NCI-H2029 treated with DMSO at 0.1 percent for 48 hours (cell line): Measurements from ENCODE around the gene SFXN4.
"Not testable (repeated sequence)": the region's sequence is repeated elsewhere in the genome, so short reads cannot be mapped to it uniquely, and the experiment has no call there.

Source experiments
- DNase-seq: peaks from one replicate; lab custom pipeline; 2025; lab: John Stamatoyannopoulos, UW

SFXN4 gene

GRCh38 chr10:119143657-119144056, 21.9 kb downstream of the SFXN4 start:
- DNase-seq, result no peak

GRCh38 chr10:119140603-119141245, 24.8 kb downstream of the SFXN4 start:
- DNase-seq, result no peak

- DNase-seq, result no peak
Measured at GRCh38 chr10:119139464-119140067, 25.9 kb downstream of the SFXN4 start.

GRCh38 chr10:119138346-119139306, 26.9 kb downstream of the SFXN4 start:
- DNase-seq, result no peak

GRCh38 chr10:119137878-119138277, 27.6 kb downstream of the SFXN4 start:
- not testable (repeated sequence) for DNase-seq

GRCh38 chr10:119136084-119136483, 29.4 kb downstream of the SFXN4 start:
- no peak for DNase-seq

- no peak for DNase-seq
Measured at GRCh38 chr10:119135513-119135881, 30.0 kb downstream of the SFXN4 start.

GRCh38 chr10:119133949-119134348, 31.6 kb downstream of the SFXN4 start:
- no peak for DNase-seq

- DNase-seq, result no peak
Measured at GRCh38 chr10:119132521-119133345, 32.8 kb downstream of the SFXN4 start.

GRCh38 chr10:119131512-119132240, 33.8 kb downstream of the SFXN4 start:
- DNase-seq, result peak; percentile 37

- DNase-seq, result no peak
Measured at GRCh38 chr10:119129721-119130120, 35.8 kb downstream of the SFXN4 start.

GRCh38 chr10:119125942-119126341, 39.6 kb downstream of the SFXN4 start:
- DNase-seq, result no peak

GRCh38 chr10:119120875-119121274, 44.6 kb downstream of the SFXN4 start:
- DNase-seq, result no peak

- no peak for DNase-seq
Measured at GRCh38 chr10:119120413-119120867, 45.1 kb downstream of the SFXN4 start.

- no peak for DNase-seq
Measured at GRCh38 chr10:119119400-119119799, 46.1 kb downstream of the SFXN4 start.

GRCh38 chr10:119118231-119118630, 47.3 kb downstream of the SFXN4 start:
- no peak for DNase-seq

GRCh38 chr10:119116326-119116951, 49.1 kb downstream of the SFXN4 start:
- no peak for DNase-seq

GRCh38 chr10:119115926-119116325, 49.6 kb downstream of the SFXN4 start:
- no peak for DNase-seq

GRCh38 chr10:119113751-119114732, 51.5 kb downstream of the SFXN4 start:
- no peak for DNase-seq
